ENCODE measurements around the gene EID2.

Gene EID2, protein sequence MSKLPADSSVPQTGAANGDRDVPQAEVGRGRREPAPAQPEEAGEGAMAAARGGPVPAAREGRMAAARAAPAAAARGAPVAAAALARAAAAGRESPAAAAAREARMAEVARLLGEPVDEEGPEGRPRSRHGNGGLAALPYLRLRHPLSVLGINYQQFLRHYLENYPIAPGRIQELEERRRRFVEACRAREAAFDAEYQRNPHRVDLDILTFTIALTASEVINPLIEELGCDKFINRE

GRCh38 chr19:39539518-39540332 is at the start of gene EID2:
Gene EID2 (minus strand): TSS chr19:39540161. CDS start chr19:39540079, 82 bp downstream.
- DNase-seq = peak; percentile 93

DNA sequence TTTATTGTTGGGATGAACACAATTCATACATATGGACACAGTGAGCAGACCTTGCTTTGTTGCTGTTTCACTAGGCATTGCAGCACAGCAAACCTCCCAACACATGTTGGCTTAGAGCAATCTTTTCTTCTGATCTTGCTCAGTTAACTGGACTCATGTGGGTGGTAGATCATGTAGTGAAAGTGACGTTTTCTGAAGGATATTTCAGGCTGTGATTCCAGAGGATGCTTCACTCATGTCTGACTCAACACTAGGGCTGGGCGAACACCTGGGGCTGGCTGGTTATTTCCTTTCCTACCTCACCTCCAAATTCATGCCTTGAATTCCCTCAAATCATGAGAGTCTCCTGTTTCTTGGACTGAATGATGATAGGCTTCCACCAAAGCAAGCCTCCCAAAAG is 48.1 kb upstream of the EID2 start:
- DNase-seq = no peak

- no peak for DNase-seq
Measured at GRCh38 chr19:39587496-39587895, 47.5 kb upstream of the EID2 start.

GRCh38 chr19:39582891-39583625 is 43.1 kb upstream of the EID2 start:
- DNase-seq = no peak

DNA sequence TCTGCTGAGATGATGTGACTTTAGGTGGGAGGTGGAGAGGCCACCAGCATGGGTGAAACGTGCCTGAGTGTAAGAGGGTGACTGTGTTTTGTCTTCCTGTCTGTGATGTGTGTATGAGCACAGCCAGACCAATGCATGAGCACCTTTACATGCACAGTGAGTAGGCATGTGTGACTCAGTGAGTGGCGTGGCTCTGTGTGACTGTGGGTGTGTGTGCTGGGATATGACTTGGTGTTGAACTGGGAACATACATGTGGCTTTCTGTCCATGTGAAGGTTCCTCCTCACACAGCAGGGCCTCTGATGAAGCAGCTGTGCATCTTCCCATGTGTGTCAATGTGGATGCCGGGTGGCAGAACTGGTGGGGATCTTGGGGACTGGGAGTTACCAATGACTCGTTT is 42.5 kb upstream of the EID2 start:
- no peak for DNase-seq

GRCh38 chr19:39568604-39569003 is 28.6 kb upstream of the EID2 start:
- DNase-seq = no peak

GRCh38 chr19:39566064-39566463 is 26.1 kb upstream of the EID2 start:
- DNase-seq = no peak

- DNase-seq = no peak
Measured at GRCh38 chr19:39563408-39563807, 23.4 kb upstream of the EID2 start.

- no peak for DNase-seq
Measured at GRCh38 chr19:39558624-39559117, 18.7 kb upstream of the EID2 start.

GRCh38 chr19:39557811-39558623 is 18.1 kb upstream of the EID2 start:
- DNase-seq = no peak

DNA sequence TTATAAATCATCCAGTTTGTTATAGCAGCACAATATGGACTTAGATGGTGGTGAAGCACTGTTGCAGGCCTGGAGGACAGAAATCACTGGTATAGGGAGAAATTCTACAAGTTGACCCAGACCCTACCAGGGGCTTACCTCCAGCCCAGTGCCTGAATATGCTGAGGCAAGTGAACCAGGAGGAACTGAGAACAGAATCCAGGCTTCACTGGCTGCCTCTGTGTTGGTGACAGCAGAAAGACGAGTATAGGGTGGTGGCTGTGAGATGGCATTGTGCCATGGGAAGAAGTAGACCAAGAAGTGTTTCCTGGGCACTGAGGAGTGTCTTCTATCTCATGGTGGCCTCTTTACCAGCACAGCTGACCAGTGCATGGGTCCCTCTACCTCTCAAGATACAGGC is 15.9 kb upstream of the EID2 start:
- DNase-seq = no peak

- DNase-seq = no peak
Measured at GRCh38 chr19:39554701-39555311, 14.8 kb upstream of the EID2 start.

- no peak for DNase-seq
Measured at GRCh38 chr19:39553082-39553652, 13.2 kb upstream of the EID2 start.

- no peak for DNase-seq
Measured at GRCh38 chr19:39550197-39550596, 10.2 kb upstream of the EID2 start.

GRCh38 chr19:39546599-39546998 is 6.6 kb upstream of the EID2 start:
- DNase-seq = no peak

GRCh38 chr19:39544911-39545310 is 5.0 kb upstream of the EID2 start:
- no peak for DNase-seq

DNA sequence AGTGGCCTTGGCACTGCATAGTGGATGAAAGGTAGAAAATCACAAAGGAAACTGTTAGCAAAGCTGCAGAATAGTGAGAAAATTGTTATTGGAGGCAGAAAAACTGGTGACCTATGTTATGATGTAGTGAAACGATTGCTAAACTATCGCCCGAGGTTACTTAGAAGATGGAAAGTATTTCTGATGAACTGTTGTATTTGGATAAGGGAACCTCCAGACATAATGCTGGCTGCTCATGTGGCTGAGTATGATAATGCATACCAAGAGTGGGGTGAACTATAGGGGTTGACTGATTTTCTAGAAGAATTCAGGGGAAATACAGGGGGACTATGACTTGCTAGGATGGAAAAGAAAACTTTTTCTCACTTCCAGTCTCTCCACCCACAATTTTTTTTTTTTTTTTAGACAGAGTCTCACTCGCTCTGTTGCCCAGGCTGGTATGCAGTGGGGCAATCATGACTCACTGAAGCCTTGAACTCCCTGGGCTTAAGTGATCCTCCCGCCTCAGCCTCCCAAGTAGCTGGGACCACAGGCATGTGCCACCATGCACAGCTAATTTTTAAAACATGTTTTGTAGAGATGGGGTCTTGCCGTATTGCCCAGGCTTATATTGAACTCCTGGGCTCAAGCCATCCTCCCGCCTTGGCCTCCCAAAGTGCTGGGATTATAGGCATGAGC is 4.4 kb upstream of the EID2 start:
- no peak for DNase-seq

- no peak for DNase-seq
Measured at GRCh38 chr19:39543477-39543857, 3.5 kb upstream of the EID2 start.

GRCh38 chr19:39542206-39542605 is 2.2 kb upstream of the EID2 start:
- DNase-seq = no peak

GRCh38 chr19:39540333-39540673 is 342 bp upstream of the EID2 start:
- no peak for DNase-seq

DNA sequence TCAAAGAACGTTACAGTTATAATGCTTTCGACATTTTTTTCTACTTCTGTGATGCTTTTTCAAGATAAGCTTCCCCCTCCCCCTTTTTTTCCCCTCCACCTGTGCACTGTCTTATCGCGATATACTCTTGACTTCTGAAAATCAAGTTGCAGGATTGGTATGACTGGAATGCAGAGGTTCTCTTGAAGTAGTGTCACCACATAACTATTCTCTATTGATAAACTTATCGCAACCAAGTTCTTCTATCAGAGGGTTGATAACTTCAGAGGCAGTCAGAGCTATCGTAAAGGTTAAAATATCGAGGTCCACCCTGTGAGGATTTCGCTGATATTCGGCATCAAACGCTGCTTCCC is 820 bp downstream of the EID2 start:
- DNase-seq = no peak

DNA sequence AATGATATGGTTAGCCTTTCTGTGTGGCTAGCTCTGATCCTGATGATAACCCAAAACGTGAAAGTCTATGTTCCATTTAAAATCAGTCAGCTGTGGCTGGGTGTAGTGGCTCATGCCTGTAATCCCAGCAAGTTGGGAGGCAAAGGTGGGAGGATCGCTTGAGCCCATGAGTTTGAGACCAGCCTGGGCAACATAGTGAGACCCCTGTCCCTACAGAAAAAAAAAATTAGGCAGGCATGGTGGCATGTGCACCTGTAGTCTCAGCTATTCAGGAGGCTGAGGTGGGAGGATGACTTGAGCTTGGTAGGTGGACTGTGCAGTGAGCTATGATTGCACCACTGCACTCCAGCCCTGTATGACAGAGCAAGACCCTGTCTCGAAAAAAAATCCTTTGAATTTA is 6.2 kb downstream of the EID2 start:
- DNase-seq = no peak
